Esophagus muscularis mucosa (tissue), 4 donors: ENCODE measurements around the gene SLC37A4. TPM values are rescaled to one million over a fixed set of nuclear protein-coding genes. Genes with fewer than 3 reads are reported as not detected.

Source experiments
- DNase-seq: peaks from one replicate; pipeline ENCODE4 v3.0.0-alpha.2; 2017; ENCODE audit errors: extremely low spot score
- H3K27ac ChIP-seq, 4 donors: fragments of 200-600 bp; sonication (generic); replicated peaks in 1 of 4; 1 replicate in 3 of 4; 2 replicates in 1 of 4; pipeline ENCODE4 v1.5.1; 2016 to 2019; ENCODE audit warnings: mild to moderate bottlenecking in 1 of 4
- H3K27me3 ChIP-seq, 4 donors: fragments of 200-600 bp; sonication (generic); one replicate each; pipeline versions ENCODE4 v1.5.1 to v1.6.0; 2016 to 2019
- H3K36me3 ChIP-seq, 4 donors: fragments of 200-600 bp; sonication (generic); one replicate each; pipeline ENCODE4 v1.5.1; 2016 to 2019
- H3K4me1 ChIP-seq, 4 donors: fragments of 200-600 bp; sonication (generic); one replicate each; pipeline ENCODE4 v1.5.1; 2016 to 2019
- H3K4me3 ChIP-seq, 4 donors: fragments of 200-600 bp; sonication (generic); 1 replicate in 2 of 4; 2 replicates in 2 of 4; pipeline ENCODE4 v1.5.1; 2016 to 2019; ENCODE audit warnings: mild to moderate bottlenecking in 4 of 4, moderate library complexity in 1 of 4
- H3K9me3 ChIP-seq, 4 donors: fragments of 200-600 bp; sonication (generic); 1 replicate in 3 of 4; 2 replicates in 1 of 4; pipeline ENCODE4 v1.5.1; 2016 to 2019
- CTCF ChIP-seq, 3 experiments: fragments of 200-600 bp in 2 of 3; fragments of 450-650 bp in 1 of 3; sonication (generic) in 2 of 3; IDR thresholded peaks; one replicate each; pipeline ENCODE4 v1.5.1; 2017 to 2019; ENCODE audit warnings: antibody characterized with exemption in 3 of 3, mild to moderate bottlenecking in 2 of 3, moderate library complexity in 1 of 3
- EP300 ChIP-seq: sonication (generic); formaldehyde crosslinking; IDR thresholded peaks from one replicate; pipeline ENCODE4 v1.6.1; 2017; ENCODE audit warnings: antibody characterized with exemption
- POLR2A ChIP-seq: fragments of 450-650 bp; IDR thresholded peaks from one replicate; pipeline ENCODE4 v1.6.1; 2017; ENCODE audit warnings: antibody characterized with exemption, moderate library complexity, mild to moderate bottlenecking, low read depth
- POLR2AphosphoS5 ChIP-seq, 2 donors: sonication (generic); formaldehyde crosslinking; IDR thresholded peaks; one replicate each; pipeline ENCODE4 v1.6.1; 2017; ENCODE audit warnings: antibody characterized with exemption in 2 of 2
- WGBS: methylation state at CpG from one replicate; pipeline ENCODE4 v1.1.5; 2018; 5-methylcytosine and 5-hydroxymethylcytosine counted together
- intact Hi-C: fragments of 100-400 bp; cut with DNase I; formaldehyde crosslinking; loops from one replicate; pipeline ENCODE4 v1.15.1; 2023
- total RNA-seq, 4 donors: library from RNA; depleted of rRNA; stranded (reverse); fragments of >200 nt; gene quantifications; one replicate each; pipeline versions ENCODE4 v1.1.0 to v1.2.1, GENCODE V29; 2016

SLC37A4 gene
- total RNA-seq, 4 donors from 2014 or later = 5.8 to 11.7 (median 9.5) TPM

GRCh38 chr11:119014209-119014924 lies 16.3 kb downstream of the SLC37A4 start:
- 94% methylated on average over 17 of the region's 17 CpGs for WGBS

GRCh38 chr11:119012629-119013170 lies 18.0 kb downstream of the SLC37A4 start:
- H3K4me1 ChIP-seq = peaks cover 20 to 26% (median 24%) of the 10 kb centered on the region in 4 donors
- H3K27me3 ChIP-seq = no peaks in the 10 kb centered on the region
- H3K36me3 ChIP-seq = peaks cover 56 to 92% (median 82%) of the 10 kb centered on the region in 4 donors
- DNase-seq = no peak
- no peak overlapping the region for H3K4me3 ChIP-seq
- WGBS = 85% methylated on average over 3 of the region's 3 CpGs
- no peak for TF ChIP-seq EP300
- no peak for TF ChIP-seq CTCF (IDR thresholded peaks at IDR 0.05)
- TF ChIP-seq POLR2A = no peak
- TF ChIP-seq POLR2AphosphoS5 (IDR thresholded peaks at IDR 0.05) = no peak
- H3K27ac ChIP-seq = no peak overlapping the region
- intact Hi-C loops = no loop called here
- H3K9me3 ChIP-seq = no peaks in the 10 kb centered on the region

More at GRCh38 chr11:119014209-119014924, 16.3 kb downstream of the SLC37A4 start:
- no peak overlapping the region for H3K4me3 ChIP-seq
- DNase-seq = no peak
- intact Hi-C loops = no loop called here
- no peaks in the 10 kb centered on the region for H3K27me3 ChIP-seq
- H3K27ac ChIP-seq = peak overlapping the region in 1 of 4 donors; percentile 52
- H3K9me3 ChIP-seq = no peaks in the 10 kb centered on the region
- peaks cover 21 to 30% (median 26%) of the 10 kb centered on the region in 4 donors for H3K4me1 ChIP-seq
- TF ChIP-seq POLR2A (no peak), EP300 (no peak), CTCF (IDR thresholded peaks at IDR 0.05) (no peak), POLR2AphosphoS5 (IDR thresholded peaks at IDR 0.05) (no peak)
- H3K36me3 ChIP-seq = peaks cover 54 to 76% (median 67%) of the 10 kb centered on the region in 4 donors

DNA sequence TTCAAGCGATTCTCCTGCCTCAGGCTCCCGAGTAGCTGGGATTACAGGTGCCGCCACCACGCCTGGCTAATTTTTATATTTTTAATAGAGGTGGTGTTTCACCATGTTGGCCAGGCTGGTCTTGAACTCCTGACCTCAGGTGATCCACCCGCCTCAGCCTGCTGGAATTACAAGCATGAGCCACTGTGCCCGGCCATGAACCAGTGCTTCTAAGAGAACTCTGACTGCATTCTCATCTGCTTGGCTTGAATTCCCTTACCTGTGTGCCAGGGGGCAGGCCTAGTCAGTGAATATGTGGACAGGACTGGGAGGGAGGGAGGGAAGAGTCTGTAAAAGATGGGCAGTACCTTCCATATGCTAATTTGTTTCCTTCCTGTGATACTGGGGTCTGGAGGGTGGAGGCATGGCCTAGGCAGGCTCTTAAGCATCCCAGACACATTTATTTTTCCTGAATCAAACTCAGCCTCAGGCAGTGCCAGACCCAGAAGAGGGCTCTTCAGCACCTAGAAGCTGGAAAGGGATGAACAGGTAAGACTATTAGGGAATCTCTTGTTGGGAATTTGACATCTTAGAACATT lies 19.1 kb downstream of the SLC37A4 start:
- Histone ChIP-seq H3K4me3 (no peak overlapping the region), H3K4me1 (peaks cover 11 to 16% (median 13%) of the 10 kb centered on the region in 4 donors), H3K9me3 (no peaks in the 10 kb centered on the region), H3K27me3 (no peaks in the 10 kb centered on the region), H3K27ac (no peak overlapping the region), H3K36me3 (peaks cover 63 to 98% (median 89%) of the 10 kb centered on the region in 4 donors)
- 90% methylated on average over 6 of the region's 6 CpGs for WGBS
- no peak for DNase-seq
- TF ChIP-seq POLR2AphosphoS5 (IDR thresholded peaks at IDR 0.05) = no peak
- no peak for TF ChIP-seq POLR2A
- no peak for TF ChIP-seq EP300
- no peak for TF ChIP-seq CTCF (IDR thresholded peaks at IDR 0.05)
- intact Hi-C loops = no loop called here

DNA sequence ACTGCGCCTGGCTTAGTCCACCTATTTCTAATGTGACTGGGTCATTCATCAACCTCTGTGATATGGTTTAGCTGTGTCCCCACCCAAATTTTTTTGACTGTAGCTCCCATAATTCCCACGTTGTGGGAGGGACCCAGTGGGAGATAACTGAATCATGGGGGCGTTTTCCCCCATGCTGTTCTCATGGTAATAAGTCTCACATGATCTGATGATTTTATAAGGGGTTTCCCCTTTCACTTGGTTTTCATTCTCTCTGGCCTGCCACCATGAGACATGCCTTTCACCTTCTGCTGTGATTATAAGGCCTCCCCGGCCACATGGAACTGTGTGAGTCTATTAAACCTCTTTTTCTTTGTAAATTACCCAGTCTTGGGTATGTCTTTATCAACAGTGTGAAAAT lies 24.0 kb downstream of the SLC37A4 start:
- TF ChIP-seq CTCF (IDR thresholded peaks at IDR 0.05) (no peak), POLR2A (no peak), POLR2AphosphoS5 (IDR thresholded peaks at IDR 0.05) (no peak), EP300 (no peak)
- H3K4me3 ChIP-seq = no peak overlapping the region
- WGBS = 90% methylated on average over 4 of the region's 4 CpGs
- DNase-seq = no peak
- H3K27ac ChIP-seq = no peak overlapping the region
- H3K27me3 ChIP-seq = no peaks in the 10 kb centered on the region
- no peaks in the 10 kb centered on the region for H3K4me1 ChIP-seq
- intact Hi-C loops = no loop called here
- H3K9me3 ChIP-seq = no peaks in the 10 kb centered on the region
- peaks cover 52 to 100% (median 81%) of the 10 kb centered on the region in 4 donors for H3K36me3 ChIP-seq
